Measurements from ENCODE around the gene TEX9. TPM values are rescaled to one million over a fixed set of nuclear protein-coding genes. Genes with fewer than 3 reads are reported as not detected.

Gene TEX9
- polyA plus RNA-seq, 1 donor = 8.4 TPM

GRCh38 chr15:56339594-56339993 is 25.6 kb upstream of the TEX9 start:
- Histone ChIP-seq H3K36me3 (ENCODE audit: control insufficient read depth, insufficient read depth, low read length) (no peaks in the 10 kb centered on the region), H3K4me1 (ENCODE audit: control insufficient read depth, insufficient read depth, low read length) (peaks cover 10% of the 10 kb centered on the region), H3K4me3 (ENCODE audit: low read length) (no peak overlapping the region), H3K9me3 (ENCODE audit: control insufficient read depth, low read depth, low read length) (no peaks in the 10 kb centered on the region), H3K27ac (ENCODE audit: low read length) (no peak overlapping the region), H3K27me3 (ENCODE audit: control insufficient read depth, insufficient read depth, low read length) (no peaks in the 10 kb centered on the region)
- no peak for DNase-seq
- no CpG with 5 or more reads among the region's 4 CpGs for WGBS (ENCODE audit: insufficient coverage, low lambda C conversion rate)

DNA sequence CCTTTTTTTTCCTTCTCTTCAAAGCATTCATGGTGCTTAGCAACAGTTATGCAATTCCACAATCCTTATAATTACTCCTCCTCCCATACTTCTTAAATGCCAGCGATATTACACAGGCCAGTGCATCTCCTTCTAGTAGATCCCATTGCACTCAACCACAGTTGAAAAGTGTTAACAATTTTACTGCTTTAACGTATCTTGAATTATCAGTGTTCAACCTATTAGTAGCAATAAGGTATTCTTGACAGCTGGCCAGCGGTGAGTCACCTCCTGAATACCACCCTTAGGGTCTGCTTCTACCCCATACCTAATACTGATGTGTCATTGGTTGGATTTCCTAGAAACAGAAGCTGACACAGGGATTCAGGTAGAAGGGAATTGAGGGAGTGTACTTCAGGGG is 24.0 kb upstream of the TEX9 start:
- Histone ChIP-seq H3K36me3 (ENCODE audit: control insufficient read depth, insufficient read depth, low read length) (no peaks in the 10 kb centered on the region), H3K4me1 (ENCODE audit: control insufficient read depth, insufficient read depth, low read length) (peaks cover 10% of the 10 kb centered on the region), H3K27ac (ENCODE audit: low read length) (no peak overlapping the region), H3K4me3 (ENCODE audit: low read length) (no peak overlapping the region), H3K9me3 (ENCODE audit: control insufficient read depth, low read depth, low read length) (no peaks in the 10 kb centered on the region), H3K27me3 (ENCODE audit: control insufficient read depth, insufficient read depth, low read length) (no peaks in the 10 kb centered on the region)
- WGBS (ENCODE audit: insufficient coverage, low lambda C conversion rate) = 100% methylated on average over 1 of the region's 3 CpGs
- no peak for DNase-seq

DNA sequence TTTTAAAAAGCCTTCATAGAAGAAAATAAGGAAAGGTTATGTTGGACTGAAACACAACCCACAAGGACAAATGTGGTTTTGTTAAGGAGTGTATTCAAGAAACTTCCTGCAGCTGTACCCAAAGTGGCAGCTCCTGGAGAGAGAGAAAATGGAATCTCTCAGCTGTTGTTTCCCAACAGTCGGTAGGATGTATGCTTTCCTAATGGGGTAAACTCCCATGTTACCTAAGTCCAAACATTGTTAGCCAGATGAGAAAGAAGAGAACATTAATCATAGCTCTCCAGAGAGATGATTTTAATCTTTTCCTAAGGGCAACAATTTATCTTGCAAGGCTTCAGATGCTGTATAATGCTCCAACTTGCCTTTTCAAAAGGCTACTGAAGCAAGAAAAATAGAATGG is 22.6 kb upstream of the TEX9 start:
- Histone ChIP-seq H3K9me3 (ENCODE audit: control insufficient read depth, low read depth, low read length) (no peaks in the 10 kb centered on the region), H3K27me3 (ENCODE audit: control insufficient read depth, insufficient read depth, low read length) (no peaks in the 10 kb centered on the region), H3K36me3 (ENCODE audit: control insufficient read depth, insufficient read depth, low read length) (no peaks in the 10 kb centered on the region), H3K4me1 (ENCODE audit: control insufficient read depth, insufficient read depth, low read length) (no peaks in the 10 kb centered on the region), H3K27ac (ENCODE audit: low read length) (no peak overlapping the region), H3K4me3 (ENCODE audit: low read length) (no peak overlapping the region)
- DNase-seq = no peak
- WGBS (ENCODE audit: insufficient coverage, low lambda C conversion rate) = 40% methylated on average over 1 of the region's 1 CpG

- H3K36me3 ChIP-seq (ENCODE audit: control insufficient read depth, insufficient read depth, low read length) = no peaks in the 10 kb centered on the region
- no peak overlapping the region for H3K27ac ChIP-seq (ENCODE audit: low read length)
- DNase-seq = no peak
- H3K4me1 ChIP-seq (ENCODE audit: control insufficient read depth, insufficient read depth, low read length) = no peaks in the 10 kb centered on the region
- WGBS (ENCODE audit: insufficient coverage, low lambda C conversion rate) = 88% methylated on average over 1 of the region's 2 CpGs
- H3K9me3 ChIP-seq (ENCODE audit: control insufficient read depth, low read depth, low read length) = no peaks in the 10 kb centered on the region
- H3K4me3 ChIP-seq (ENCODE audit: low read length) = no peak overlapping the region
- no peaks in the 10 kb centered on the region for H3K27me3 ChIP-seq (ENCODE audit: control insufficient read depth, insufficient read depth, low read length)
Measured at GRCh38 chr15:56343879-56344278, 21.3 kb upstream of the TEX9 start.

DNA sequence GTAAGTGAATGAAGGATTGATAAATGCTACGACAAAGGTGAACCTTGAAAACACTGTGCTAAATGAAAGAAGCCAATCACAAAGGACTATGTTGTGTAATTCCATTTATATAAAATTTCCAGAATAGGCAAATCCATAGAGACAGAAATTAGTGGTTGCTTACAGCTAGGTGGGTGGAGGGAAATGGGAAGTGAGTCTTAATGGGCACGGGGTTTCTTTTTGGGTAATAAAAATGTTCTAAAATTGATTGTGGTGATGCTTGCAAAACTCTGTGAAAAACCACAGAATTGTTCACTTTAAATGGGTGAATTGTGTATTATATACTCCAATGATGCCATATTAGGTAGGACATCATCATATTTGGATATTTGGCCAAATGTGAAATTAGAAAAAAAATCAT is 20.9 kb upstream of the TEX9 start:
- H3K4me3 ChIP-seq (ENCODE audit: low read length) = no peak overlapping the region
- H3K36me3 ChIP-seq (ENCODE audit: control insufficient read depth, insufficient read depth, low read length) = no peaks in the 10 kb centered on the region
- H3K27me3 ChIP-seq (ENCODE audit: control insufficient read depth, insufficient read depth, low read length) = no peaks in the 10 kb centered on the region
- WGBS (ENCODE audit: insufficient coverage, low lambda C conversion rate) = 100% methylated on average over 1 of the region's 2 CpGs
- no peak for DNase-seq
- H3K9me3 ChIP-seq (ENCODE audit: control insufficient read depth, low read depth, low read length) = no peaks in the 10 kb centered on the region
- H3K27ac ChIP-seq (ENCODE audit: low read length) = no peak overlapping the region
- H3K4me1 ChIP-seq (ENCODE audit: control insufficient read depth, insufficient read depth, low read length) = no peaks in the 10 kb centered on the region

- Histone ChIP-seq H3K36me3 (ENCODE audit: control insufficient read depth, insufficient read depth, low read length) (no peaks in the 10 kb centered on the region), H3K4me3 (ENCODE audit: low read length) (no peak overlapping the region), H3K27ac (ENCODE audit: low read length) (no peak overlapping the region), H3K9me3 (ENCODE audit: control insufficient read depth, low read depth, low read length) (no peaks in the 10 kb centered on the region), H3K4me1 (ENCODE audit: control insufficient read depth, insufficient read depth, low read length) (no peaks in the 10 kb centered on the region), H3K27me3 (ENCODE audit: control insufficient read depth, insufficient read depth, low read length) (no peaks in the 10 kb centered on the region)
- WGBS (ENCODE audit: insufficient coverage, low lambda C conversion rate) = 94% methylated on average over 2 of the region's 3 CpGs
- DNase-seq = no peak
Measured at GRCh38 chr15:56346414-56346813, 18.8 kb upstream of the TEX9 start.

DNA sequence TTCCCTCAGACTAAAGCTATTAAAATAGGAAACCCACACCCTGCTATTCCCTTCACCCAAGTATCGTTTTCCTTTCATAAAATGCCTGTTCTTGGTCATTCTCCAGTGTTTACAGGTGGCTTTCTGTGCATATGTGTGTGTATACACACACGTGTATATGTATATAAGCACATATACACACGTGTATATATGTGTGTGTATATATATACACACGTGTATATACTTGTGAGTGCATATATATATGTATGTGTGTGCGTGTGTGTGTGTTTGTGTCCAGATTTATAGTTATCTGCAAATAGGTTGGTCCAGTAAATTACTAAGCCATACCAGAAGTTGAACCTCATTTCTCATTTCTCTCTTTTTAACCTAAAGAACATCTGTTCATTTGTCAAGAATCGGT is 15.7 kb upstream of the TEX9 start:
- Histone ChIP-seq H3K4me1 (ENCODE audit: control insufficient read depth, insufficient read depth, low read length) (no peaks in the 10 kb centered on the region), H3K36me3 (ENCODE audit: control insufficient read depth, insufficient read depth, low read length) (no peaks in the 10 kb centered on the region), H3K27ac (ENCODE audit: low read length) (no peak overlapping the region), H3K9me3 (ENCODE audit: control insufficient read depth, low read depth, low read length) (no peaks in the 10 kb centered on the region), H3K4me3 (ENCODE audit: low read length) (no peak overlapping the region), H3K27me3 (ENCODE audit: control insufficient read depth, insufficient read depth, low read length) (no peaks in the 10 kb centered on the region)
- 100% methylated on average over 1 of the region's 6 CpGs for WGBS (ENCODE audit: insufficient coverage, low lambda C conversion rate)
- no peak for DNase-seq

- Histone ChIP-seq H3K9me3 (ENCODE audit: control insufficient read depth, low read depth, low read length) (no peaks in the 10 kb centered on the region), H3K36me3 (ENCODE audit: control insufficient read depth, insufficient read depth, low read length) (no peaks in the 10 kb centered on the region), H3K4me1 (ENCODE audit: control insufficient read depth, insufficient read depth, low read length) (no peaks in the 10 kb centered on the region), H3K27me3 (ENCODE audit: control insufficient read depth, insufficient read depth, low read length) (no peaks in the 10 kb centered on the region), H3K4me3 (ENCODE audit: low read length) (no peak overlapping the region), H3K27ac (ENCODE audit: low read length) (no peak overlapping the region)
- WGBS (ENCODE audit: insufficient coverage, low lambda C conversion rate) = no CpG with 5 or more reads among the region's 1 CpG
- no peak for DNase-seq
Measured at GRCh38 chr15:56351353-56351752, 13.9 kb upstream of the TEX9 start.

DNA sequence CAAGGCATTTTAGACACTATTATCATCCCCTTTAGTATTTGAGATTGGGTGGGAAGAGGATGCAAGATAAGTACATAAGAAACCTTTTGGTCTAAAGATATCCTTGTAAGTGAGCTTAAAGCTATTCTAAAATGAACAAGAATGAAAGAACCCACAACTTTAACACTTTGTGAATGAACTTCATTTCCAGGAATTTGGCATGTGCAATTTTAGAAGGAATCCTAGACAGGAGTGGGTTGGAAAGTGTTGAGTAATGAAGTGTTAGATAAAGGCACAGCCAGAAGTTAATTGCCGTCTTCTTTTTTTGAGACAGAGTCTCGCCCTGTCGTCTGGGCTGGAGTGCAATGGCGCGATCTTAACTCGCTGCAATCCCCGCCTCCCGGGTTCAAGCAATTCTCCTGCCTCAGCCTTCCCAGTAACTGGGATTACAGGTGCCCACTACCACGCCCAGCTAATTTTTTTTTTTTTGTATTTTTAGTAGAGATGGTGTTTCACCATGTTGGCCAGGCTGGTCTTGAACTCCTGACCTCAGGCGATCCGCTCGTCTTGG is 13.2 kb upstream of the TEX9 start:
- Histone ChIP-seq H3K27ac (ENCODE audit: low read length) (no peak overlapping the region), H3K4me1 (ENCODE audit: control insufficient read depth, insufficient read depth, low read length) (no peaks in the 10 kb centered on the region), H3K36me3 (ENCODE audit: control insufficient read depth, insufficient read depth, low read length) (no peaks in the 10 kb centered on the region), H3K4me3 (ENCODE audit: low read length) (no peak overlapping the region), H3K9me3 (ENCODE audit: control insufficient read depth, low read depth, low read length) (no peaks in the 10 kb centered on the region), H3K27me3 (ENCODE audit: control insufficient read depth, insufficient read depth, low read length) (no peaks in the 10 kb centered on the region)
- no CpG with 5 or more reads among the region's 12 CpGs for WGBS (ENCODE audit: insufficient coverage, low lambda C conversion rate)
- no peak for DNase-seq

DNA sequence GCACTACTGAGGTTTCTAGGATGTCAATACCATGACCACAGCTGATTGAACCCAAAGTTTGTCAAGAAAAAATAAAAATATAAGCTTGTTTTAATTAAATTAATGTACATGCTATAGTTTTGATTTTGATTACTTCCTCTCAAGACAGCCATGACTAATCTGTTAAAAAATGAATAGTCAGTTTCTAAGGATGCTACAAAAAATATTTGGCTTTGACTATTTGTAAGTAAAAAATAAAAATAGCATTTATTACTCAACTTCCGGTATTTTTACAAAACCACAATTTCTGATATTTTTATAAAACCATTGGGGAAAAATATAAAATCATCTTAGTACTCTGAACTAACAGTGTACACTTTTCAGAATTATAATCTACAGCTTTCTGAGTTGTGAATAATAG is 12.1 kb upstream of the TEX9 start:
- DNase-seq = no peak
- Histone ChIP-seq H3K27ac (ENCODE audit: low read length) (no peak overlapping the region), H3K4me1 (ENCODE audit: control insufficient read depth, insufficient read depth, low read length) (no peaks in the 10 kb centered on the region), H3K9me3 (ENCODE audit: control insufficient read depth, low read depth, low read length) (no peaks in the 10 kb centered on the region), H3K36me3 (ENCODE audit: control insufficient read depth, insufficient read depth, low read length) (no peaks in the 10 kb centered on the region), H3K27me3 (ENCODE audit: control insufficient read depth, insufficient read depth, low read length) (peaks cover 2% of the 10 kb centered on the region), H3K4me3 (ENCODE audit: low read length) (no peak overlapping the region)
- WGBS (ENCODE audit: insufficient coverage, low lambda C conversion rate) = 100% methylated on average over 1 of the region's 1 CpG

- no peaks in the 10 kb centered on the region for H3K36me3 ChIP-seq (ENCODE audit: control insufficient read depth, insufficient read depth, low read length)
- H3K4me3 ChIP-seq (ENCODE audit: low read length) = no peak overlapping the region
- no peaks in the 10 kb centered on the region for H3K9me3 ChIP-seq (ENCODE audit: control insufficient read depth, low read depth, low read length)
- no peak for DNase-seq
- H3K27me3 ChIP-seq (ENCODE audit: control insufficient read depth, insufficient read depth, low read length) = peaks cover 2% of the 10 kb centered on the region
- no peak overlapping the region for H3K27ac ChIP-seq (ENCODE audit: low read length)
- no peaks in the 10 kb centered on the region for H3K4me1 ChIP-seq (ENCODE audit: control insufficient read depth, insufficient read depth, low read length)
Measured at GRCh38 chr15:56353740-56354139, 11.5 kb upstream of the TEX9 start.

All from large intestine (tissue), 3 donors.